CD4-positive, alpha-beta memory T cell (primary cell): ENCODE data around the gene FCHSD2. TPM values are rescaled to one million over a fixed set of nuclear protein-coding genes. Genes with fewer than 3 reads are reported as not detected.

ENCODE experiments used
- CTCF ChIA-PET: fragments of 350-600 bp; sonication (Branson Sonifier 250); formaldehyde crosslinking; loops from one replicate; lab custom pipeline; 2021; ENCODE audit warnings: inconsistent platforms; ENCODE audit not compliant: partially characterized antibody; lab: Charles Lee
- POLR2A ChIA-PET: fragments of 350-600 bp; sonication (Branson Sonifier 250); formaldehyde crosslinking; loops from one replicate; lab custom pipeline; 2021; ENCODE audit not compliant: partially characterized antibody; lab: Charles Lee
- DNase-seq, 5 donors: peaks; one replicate each; pipeline versions ENCODE4 v3.0.0 to v3.0.0-alpha.2; 2020 to 2022; ENCODE audit warnings: mixed read lengths in 1 of 5
- H3K27ac ChIP-seq: one replicate; pipeline ENCODE4 v1.7.0; 2013; ENCODE audit warnings: low read depth, low read length
- H3K27me3 ChIP-seq: 2 replicates; pipeline ENCODE4 v1.7.0; 2013; ENCODE audit warnings: mild to moderate bottlenecking, low read length, moderate library complexity; ENCODE audit not compliant: insufficient read depth
- H3K36me3 ChIP-seq: 2 replicates; pipeline ENCODE4 v1.7.0; 2013; ENCODE audit warnings: mild to moderate bottlenecking, low read length, moderate library complexity; ENCODE audit not compliant: insufficient read depth
- H3K4me1 ChIP-seq: 2 replicates; pipeline ENCODE4 v1.7.0; 2013; ENCODE audit warnings: mild to moderate bottlenecking, low read length, moderate library complexity; ENCODE audit not compliant: insufficient read depth
- H3K4me3 ChIP-seq, 2 donors: one replicate each; pipeline ENCODE4 v1.7.0; 2013; ENCODE audit warnings: low read length in 2 of 2, mild to moderate bottlenecking in 1 of 2
- H3K9me3 ChIP-seq, 2 donors: one replicate each; pipeline ENCODE4 v1.7.0; 2013; ENCODE audit warnings: low read length in 2 of 2, control low read depth in 1 of 2; ENCODE audit not compliant: control insufficient read depth in 1 of 2
- H3K27ac Mint-ChIP-seq, 7 donors: one replicate each; pipeline ENCODE4 v1.8.0; 2020 to 2021; ENCODE audit warnings: mixed read lengths in 7 of 7, mild to moderate bottlenecking in 6 of 7, inconsistent platforms in 3 of 7, moderate library complexity in 3 of 7
- H3K27me3 Mint-ChIP-seq, 2 donors: one replicate each; pipeline ENCODE4 v1.8.0; 2020 to 2021; ENCODE audit warnings: mixed read lengths in 2 of 2
- H3K36me3 Mint-ChIP-seq, 2 donors: one replicate each; pipeline ENCODE4 v1.8.0; 2020 to 2021; ENCODE audit warnings: mixed read lengths in 2 of 2, inconsistent platforms in 1 of 2, mild to moderate bottlenecking in 1 of 2
- H3K4me1 Mint-ChIP-seq, 4 donors: one replicate each; pipeline ENCODE4 v1.8.0; 2020 to 2021; ENCODE audit warnings: mixed read lengths in 4 of 4, mild to moderate bottlenecking in 1 of 4
- H3K4me3 Mint-ChIP-seq, 8 donors: one replicate each; pipeline ENCODE4 v1.8.0; 2020 to 2021; ENCODE audit warnings: mixed read lengths in 8 of 8, mild to moderate bottlenecking in 7 of 8, moderate library complexity in 6 of 8, inconsistent platforms in 3 of 8
- H3K9me3 Mint-ChIP-seq, 8 donors: one replicate each; pipeline ENCODE4 v1.8.0; 2020 to 2021; ENCODE audit warnings: mixed read lengths in 8 of 8, mild to moderate bottlenecking in 5 of 8, inconsistent platforms in 3 of 8, moderate library complexity in 1 of 8
- intact Hi-C: fragments of 100-400 bp; cut with micrococcal nuclease; formaldehyde crosslinking; loops from one replicate; pipeline ENCODE4 v1.15.1; 2023
- polyA plus RNA-seq, 2 donors: library from polyadenylated mRNA; unstranded; fragments of 300-500 nt; fragmentation: Illumina TruSeq; gene quantifications; one replicate each; pipeline ENCODE4 v1.2.3, GENCODE V29; 2021
- total RNA-seq, 2 experiments: library from RNA; stranded (reverse); gene quantifications; one replicate each; pipeline ENCODE4 v1.2.3, GENCODE V29; 2021

Gene FCHSD2
- total and polyA plus RNA-seq, 4 experiments from 2014 or later, result 9.5 to 52.0 (median 34.8) TPM

DNA sequence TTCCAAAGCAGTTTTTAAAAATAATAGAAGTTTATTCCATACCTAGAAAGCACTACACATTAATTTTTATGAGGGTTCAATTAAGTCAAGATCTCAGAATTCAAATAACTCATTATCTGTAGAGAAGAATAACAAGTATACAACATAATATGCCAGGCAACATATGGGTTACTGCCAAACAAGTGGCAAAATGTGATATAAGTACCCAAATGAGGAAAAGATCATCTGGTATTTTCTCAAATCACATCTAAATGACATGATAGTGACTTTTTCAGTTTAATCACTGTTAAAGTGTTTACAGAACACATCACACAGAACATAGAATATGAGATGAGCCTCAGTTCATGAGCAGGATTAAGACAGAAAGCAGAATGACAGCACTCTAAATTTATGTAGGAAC, 123.3 kb downstream of the FCHSD2 start:
- no peak overlapping the region for H3K27ac ChIP-seq
- POLR2A ChIA-PET, result interaction anchor here (1.4 kb wide), 1 partner anchor 15 kb away, joined by 3 read pairs; no protein-coding TSS in a partner anchor
- no peak overlapping the region for H3K4me3 Mint-ChIP-seq
- no peaks in the 10 kb centered on the region for H3K4me1 ChIP-seq
- DNase-seq, result no peak
- H3K9me3 ChIP-seq, result no peaks in the 10 kb centered on the region
- H3K27ac Mint-ChIP-seq, result no peak overlapping the region
- H3K9me3 Mint-ChIP-seq, result peaks cover 3 to 21% (median 11%) of the 10 kb centered on the region in 8 donors
- peaks cover 0 to 8% (median 5%) of the 10 kb centered on the region in 4 donors for H3K4me1 Mint-ChIP-seq
- intact Hi-C loops, result no loop called here
- no peaks in the 10 kb centered on the region for H3K36me3 ChIP-seq
- H3K27me3 Mint-ChIP-seq, result no peaks in the 10 kb centered on the region
- no peak overlapping the region for H3K4me3 ChIP-seq
- peaks cover 14 to 28% of the 10 kb centered on the region in 2 donors for H3K36me3 Mint-ChIP-seq
- CTCF ChIA-PET, result no interaction called here
- H3K27me3 ChIP-seq, result no peaks in the 10 kb centered on the region

DNA sequence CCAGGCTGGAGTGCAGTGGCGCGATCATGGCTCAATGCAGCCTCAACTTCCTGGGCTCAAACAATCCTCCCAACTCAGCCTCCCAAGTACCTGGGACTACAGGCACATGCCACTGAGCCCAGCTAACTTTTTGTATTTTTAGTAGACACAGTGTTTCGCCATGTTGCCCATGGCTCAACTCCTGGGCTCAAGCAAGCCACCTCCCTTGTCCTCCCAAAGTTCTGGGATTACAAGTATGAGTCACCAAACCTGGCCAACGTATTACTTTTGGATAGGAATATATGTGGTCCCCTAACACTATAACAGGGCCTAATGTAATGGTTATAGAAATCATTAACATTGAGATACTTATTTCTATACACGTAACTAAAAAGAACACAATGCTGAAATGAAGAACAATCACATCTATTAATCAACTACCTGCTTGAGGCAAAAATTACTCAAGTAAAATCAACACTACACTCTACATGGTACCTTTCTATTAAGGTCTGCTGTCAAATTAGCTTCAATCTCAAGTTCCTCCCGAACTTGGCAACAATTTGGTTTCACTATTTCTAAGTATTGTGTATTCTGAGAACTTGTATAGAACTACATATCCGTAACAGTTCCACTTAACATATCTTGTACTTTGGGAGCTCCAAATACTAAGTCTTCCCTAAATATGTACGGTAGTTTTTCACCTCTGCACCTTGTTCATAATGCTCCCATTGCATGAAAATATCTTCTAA, 124.9 kb downstream of the FCHSD2 start:
- Mint-ChIP-seq H3K36me3 (peaks cover 13 to 26% of the 10 kb centered on the region in 2 donors), H3K27ac (no peak overlapping the region), H3K9me3 (peaks cover 0 to 7% (median 2%) of the 10 kb centered on the region in 8 donors), H3K27me3 (no peaks in the 10 kb centered on the region), H3K4me3 (no peak overlapping the region), H3K4me1 (peaks cover 0 to 6% (median 5%) of the 10 kb centered on the region in 4 donors)
- Histone ChIP-seq H3K9me3 (no peaks in the 10 kb centered on the region), H3K4me3 (no peak overlapping the region), H3K27me3 (no peaks in the 10 kb centered on the region), H3K4me1 (no peaks in the 10 kb centered on the region), H3K27ac (no peak overlapping the region), H3K36me3 (no peaks in the 10 kb centered on the region)
- POLR2A ChIA-PET, result no interaction called here
- intact Hi-C loops, result no loop called here
- CTCF ChIA-PET, result no interaction called here
- no peak for DNase-seq

DNA sequence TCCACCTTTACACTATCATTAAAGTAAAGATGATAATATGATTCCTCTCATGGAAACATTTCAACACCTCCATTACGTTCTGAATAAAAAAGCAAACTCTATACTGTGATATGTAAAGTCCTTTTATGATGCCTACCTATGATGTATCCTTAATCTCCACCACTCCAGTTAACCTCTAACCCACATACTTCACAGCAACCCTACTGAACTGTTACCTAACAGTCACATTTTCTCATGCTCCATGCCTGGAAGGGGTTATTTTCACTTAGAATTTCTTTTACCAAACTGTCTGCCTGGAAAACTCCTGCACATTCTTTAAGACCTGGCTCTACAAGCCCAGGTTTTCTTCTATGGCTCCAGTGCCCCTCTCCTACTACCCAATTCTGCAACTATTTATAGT, 129.1 kb downstream of the FCHSD2 start:
- Mint-ChIP-seq H3K27ac (peak overlapping the region in 1 of 7 donors; percentile 72), H3K9me3 (peaks cover 0 to 33% (median 20%) of the 10 kb centered on the region in 8 donors), H3K27me3 (no peaks in the 10 kb centered on the region), H3K4me3 (no peak overlapping the region), H3K36me3 (peaks cover 43 to 54% of the 10 kb centered on the region in 2 donors), H3K4me1 (peaks cover 0 to 6% (median 3%) of the 10 kb centered on the region in 4 donors)
- ChIA-PET POLR2A (no interaction called here), CTCF (interaction anchor here (1.5 kb wide), 1 partner anchor 219 kb away, joined by 3 read pairs; no protein-coding TSS in a partner anchor)
- peaks cover 0 to 7% of the 10 kb centered on the region in 2 donors for H3K9me3 ChIP-seq
- H3K4me3 ChIP-seq, result no peak overlapping the region
- intact Hi-C loops, result no loop called here
- H3K36me3 ChIP-seq, result no peaks in the 10 kb centered on the region
- no peaks in the 10 kb centered on the region for H3K27me3 ChIP-seq
- no peak for DNase-seq
- no peak overlapping the region for H3K27ac ChIP-seq
- no peaks in the 10 kb centered on the region for H3K4me1 ChIP-seq

DNA sequence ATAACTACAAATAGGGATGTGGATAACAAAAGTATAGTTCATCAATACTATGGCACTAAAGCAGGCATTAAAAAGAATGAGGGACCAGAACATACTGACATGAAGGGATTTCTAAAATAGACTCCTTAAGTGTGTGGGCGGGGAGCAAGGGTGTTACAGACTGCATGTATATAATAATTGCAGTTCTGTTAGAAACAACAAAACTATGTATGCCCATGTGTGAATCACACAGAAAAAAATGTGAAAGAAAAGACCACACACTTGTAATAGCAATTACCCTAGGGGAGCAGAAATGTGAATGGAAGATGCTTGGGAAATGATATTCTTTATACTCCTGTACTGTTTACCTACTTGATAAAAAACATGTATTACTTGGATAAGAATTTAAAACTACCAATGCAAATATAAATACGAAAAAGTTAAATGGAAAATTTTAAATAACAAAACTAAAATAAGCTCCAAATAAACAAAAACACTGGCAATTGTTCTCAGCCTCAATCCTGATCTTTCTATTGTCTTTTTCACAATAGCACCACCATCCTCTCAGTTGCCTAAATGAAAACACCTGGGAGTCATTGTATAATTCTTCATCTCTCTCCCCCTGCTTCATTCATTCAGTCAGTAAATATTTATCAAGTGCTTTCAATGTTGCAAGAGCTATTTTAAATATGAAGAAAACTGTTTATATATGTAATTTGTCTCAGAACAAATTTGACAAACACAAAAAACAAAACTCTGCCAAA, 129.8 kb downstream of the FCHSD2 start:
- Mint-ChIP-seq H3K27ac (peak overlapping the region in 1 of 7 donors; percentile 44), H3K36me3 (peaks cover 47 to 59% of the 10 kb centered on the region in 2 donors), H3K4me1 (peaks cover 0 to 6% (median 2%) of the 10 kb centered on the region in 4 donors), H3K4me3 (peak overlapping the region in 1 of 8 donors; percentile 36), H3K27me3 (no peaks in the 10 kb centered on the region), H3K9me3 (peaks cover 0 to 33% (median 20%) of the 10 kb centered on the region in 8 donors)
- Histone ChIP-seq H3K4me3 (no peak overlapping the region), H3K36me3 (no peaks in the 10 kb centered on the region), H3K4me1 (no peaks in the 10 kb centered on the region), H3K27ac (no peak overlapping the region), H3K27me3 (no peaks in the 10 kb centered on the region), H3K9me3 (peaks cover 0 to 7% of the 10 kb centered on the region in 2 donors)
- intact Hi-C loops, result no loop called here
- no peak for DNase-seq
- ChIA-PET CTCF (no interaction called here), POLR2A (no interaction called here)

DNA sequence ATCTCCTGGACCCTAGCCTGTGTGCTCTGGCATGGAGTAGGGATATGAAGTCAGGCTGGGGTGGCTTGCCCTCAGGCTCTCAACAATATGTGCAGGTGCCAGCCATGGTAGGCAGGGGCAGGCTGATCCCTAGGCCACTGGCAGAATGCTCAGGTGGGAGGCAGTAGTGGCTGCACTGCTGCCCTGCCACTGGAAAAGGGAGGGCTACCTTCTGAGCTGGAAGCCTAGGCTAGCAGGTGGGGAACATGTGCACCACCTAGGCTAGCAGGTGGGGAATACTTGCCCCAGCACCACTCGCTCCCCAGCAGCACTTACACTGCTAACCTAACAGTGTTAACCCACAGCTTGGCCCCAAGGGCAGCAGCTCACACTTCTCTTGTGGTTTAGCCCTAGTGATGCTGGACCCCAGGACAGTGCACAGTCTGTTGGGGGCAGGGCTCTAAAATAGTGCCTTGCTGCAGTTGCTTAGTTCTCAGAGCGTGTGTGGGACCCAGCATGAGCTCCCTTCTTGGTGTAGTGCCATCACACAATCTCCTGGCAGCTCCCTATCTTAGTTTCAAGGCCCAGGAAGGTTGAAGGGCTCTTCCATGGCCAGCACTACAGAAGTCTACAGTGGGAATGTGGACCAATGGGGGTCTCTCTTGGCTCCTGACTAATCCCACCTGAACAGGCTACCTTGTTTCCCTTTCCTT, 130.8 kb downstream of the FCHSD2 start:
- peaks cover 0 to 7% of the 10 kb centered on the region in 2 donors for H3K9me3 ChIP-seq
- H3K27me3 ChIP-seq, result no peaks in the 10 kb centered on the region
- no peaks in the 10 kb centered on the region for H3K27me3 Mint-ChIP-seq
- peaks cover 0 to 10% (median 5%) of the 10 kb centered on the region in 4 donors for H3K4me1 Mint-ChIP-seq
- H3K36me3 ChIP-seq, result no peaks in the 10 kb centered on the region
- H3K27ac Mint-ChIP-seq, result no peak overlapping the region
- no peak overlapping the region for H3K4me3 Mint-ChIP-seq
- no peak for DNase-seq
- H3K36me3 Mint-ChIP-seq, result peaks cover 47 to 59% of the 10 kb centered on the region in 2 donors
- intact Hi-C loops, result no loop called here
- no peak overlapping the region for H3K4me3 ChIP-seq
- H3K9me3 Mint-ChIP-seq, result peaks cover 0 to 33% (median 20%) of the 10 kb centered on the region in 8 donors
- no peak overlapping the region for H3K27ac ChIP-seq
- H3K4me1 ChIP-seq, result no peaks in the 10 kb centered on the region
- ChIA-PET POLR2A (no interaction called here), CTCF (no interaction called here)

DNA sequence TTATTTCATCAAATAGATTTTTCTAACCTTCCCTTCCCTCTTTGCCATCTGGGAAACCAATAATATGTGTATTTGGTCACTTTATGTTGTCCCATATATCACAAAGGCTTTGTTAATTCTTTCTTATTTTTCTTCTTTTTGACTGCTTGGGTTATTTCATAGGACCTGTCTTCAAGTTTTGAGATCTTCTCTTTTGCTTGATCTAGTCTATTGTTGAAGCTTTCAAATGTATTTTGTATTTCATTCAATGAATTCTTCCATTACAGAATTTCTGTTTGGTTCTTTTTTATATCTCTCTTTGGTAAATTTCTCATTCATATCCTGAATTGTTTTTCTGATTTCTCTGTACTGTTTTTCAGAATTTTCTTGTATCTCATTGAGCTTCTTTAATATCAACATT, 132.1 kb downstream of the FCHSD2 start:
- H3K36me3 ChIP-seq, result no peaks in the 10 kb centered on the region
- no peaks in the 10 kb centered on the region for H3K27me3 ChIP-seq
- H3K36me3 Mint-ChIP-seq, result peaks cover 51 to 60% of the 10 kb centered on the region in 2 donors
- H3K4me3 Mint-ChIP-seq, result peak overlapping the region in 1 of 8 donors; percentile 13
- intact Hi-C loops, result no loop called here
- no peaks in the 10 kb centered on the region for H3K27me3 Mint-ChIP-seq
- ChIA-PET CTCF (no interaction called here), POLR2A (no interaction called here)
- peaks cover 5 to 15% (median 9%) of the 10 kb centered on the region in 4 donors for H3K4me1 Mint-ChIP-seq
- H3K4me1 ChIP-seq, result no peaks in the 10 kb centered on the region
- H3K4me3 ChIP-seq, result no peak overlapping the region
- no peak overlapping the region for H3K27ac Mint-ChIP-seq
- DNase-seq, result no peak
- peaks cover 0 to 7% of the 10 kb centered on the region in 2 donors for H3K9me3 ChIP-seq
- H3K9me3 Mint-ChIP-seq, result peaks cover 0 to 33% (median 20%) of the 10 kb centered on the region in 8 donors
- H3K27ac ChIP-seq, result no peak overlapping the region
